Esophagus muscularis mucosa (tissue), 4 donors: Measurements from ENCODE around the gene MRGPRD.

Experiments
- CTCF ChIP-seq, 3 experiments: fragments of 200-600 bp in 2 of 3; fragments of 450-650 bp in 1 of 3; sonication (generic) in 2 of 3; IDR thresholded peaks; one replicate each; pipeline ENCODE4 v1.5.1; 2017 to 2019; ENCODE audit warnings: antibody characterized with exemption in 3 of 3, mild to moderate bottlenecking in 2 of 3, moderate library complexity in 1 of 3
- EP300 ChIP-seq: sonication (generic); formaldehyde crosslinking; IDR thresholded peaks from one replicate; pipeline ENCODE4 v1.6.1; 2017; ENCODE audit warnings: antibody characterized with exemption
- POLR2A ChIP-seq: fragments of 450-650 bp; IDR thresholded peaks from one replicate; pipeline ENCODE4 v1.6.1; 2017; ENCODE audit warnings: antibody characterized with exemption, moderate library complexity, mild to moderate bottlenecking, low read depth
- POLR2AphosphoS5 ChIP-seq, 2 donors: sonication (generic); formaldehyde crosslinking; IDR thresholded peaks; one replicate each; pipeline ENCODE4 v1.6.1; 2017; ENCODE audit warnings: antibody characterized with exemption in 2 of 2

GRCh38 chr11:69014898-69015549, 34.2 kb upstream of the MRGPRD start:
- TF ChIP-seq CTCF (IDR thresholded peaks at IDR 0.05): no peak
- no peak for TF ChIP-seq POLR2AphosphoS5 (IDR thresholded peaks at IDR 0.05)
- no peak for TF ChIP-seq POLR2A
- no peak for TF ChIP-seq EP300
